H7 (cell line): Measurements from ENCODE around the gene THRB. TPM values are rescaled to one million over a fixed set of nuclear protein-coding genes. Genes with fewer than 3 reads are reported as not detected.

Source experiments
- DNase-seq: peaks from one replicate; pipeline ENCODE4 v3.0.0; 2012
- H3K27me3 ChIP-seq: 2 replicates; pipeline ENCODE4 v1.6.0; 2011; ENCODE audit warnings: mild to moderate bottlenecking, low read length; ENCODE audit not compliant: control insufficient read depth, insufficient read depth
- H3K36me3 ChIP-seq: replicated peaks from 2 replicates; pipeline ENCODE4 v1.5.1; 2011; ENCODE audit warnings: low read length; ENCODE audit not compliant: control insufficient read depth, insufficient read depth
- H3K4me3 ChIP-seq: 2 replicates; pipeline ENCODE4 v1.5.1; 2011; ENCODE audit warnings: low read depth, mild to moderate bottlenecking, control low read depth, low read length, moderate library complexity; ENCODE audit not compliant: insufficient read depth
- total RNA-seq: library from RNA; depleted of rRNA; stranded (reverse); fragments of >200 nt; shearing (Covaris generic); gene quantifications from 2 replicates; pipeline ENCODE4 v1.2.3, GENCODE V29; 2014

Gene THRB
- total RNA-seq, 1 experiment from 2014 or later, result 1.0 TPM

GRCh38 chr3:24264011-24264410, 230.6 kb downstream of the THRB start:
- DNase-seq, result no peak
- Histone ChIP-seq H3K4me3 (no peak overlapping the region), H3K27me3 (no peaks in the 10 kb centered on the region), H3K36me3 (no peaks in the 10 kb centered on the region)

GRCh38 chr3:24263069-24263668, 231.5 kb downstream of the THRB start:
- DNase-seq, result no peak
- Histone ChIP-seq H3K27me3 (no peaks in the 10 kb centered on the region), H3K4me3 (no peak overlapping the region), H3K36me3 (no peaks in the 10 kb centered on the region)

GRCh38 chr3:24261521-24261920, 233.1 kb downstream of the THRB start:
- Histone ChIP-seq H3K36me3 (no peaks in the 10 kb centered on the region), H3K4me3 (no peak overlapping the region), H3K27me3 (no peaks in the 10 kb centered on the region)
- DNase-seq, result no peak

- DNase-seq, result no peak
- H3K27me3 ChIP-seq, result no peaks in the 10 kb centered on the region
- no peak overlapping the region for H3K4me3 ChIP-seq
- no peaks in the 10 kb centered on the region for H3K36me3 ChIP-seq
These were observed 234.6 kb downstream of the THRB start for GRCh38 chr3:24259901-24260512.

- Histone ChIP-seq H3K27me3 (no peaks in the 10 kb centered on the region), H3K4me3 (no peak overlapping the region), H3K36me3 (no peaks in the 10 kb centered on the region)
- no peak for DNase-seq
These were observed 235.7 kb downstream of the THRB start for GRCh38 chr3:24258727-24259600.

GRCh38 chr3:24258260-24258659, 236.4 kb downstream of the THRB start:
- no peak overlapping the region for H3K4me3 ChIP-seq
- no peaks in the 10 kb centered on the region for H3K27me3 ChIP-seq
- H3K36me3 ChIP-seq, result no peaks in the 10 kb centered on the region
- DNase-seq, result no peak

GRCh38 chr3:24255414-24255813, 239.2 kb downstream of the THRB start:
- Histone ChIP-seq H3K4me3 (no peak overlapping the region), H3K27me3 (no peaks in the 10 kb centered on the region), H3K36me3 (no peaks in the 10 kb centered on the region)
- DNase-seq, result no peak

GRCh38 chr3:24254649-24255048, 240.0 kb downstream of the THRB start:
- no peak for DNase-seq
- Histone ChIP-seq H3K4me3 (no peak overlapping the region), H3K36me3 (no peaks in the 10 kb centered on the region), H3K27me3 (no peaks in the 10 kb centered on the region)

GRCh38 chr3:24253336-24253735, 241.3 kb downstream of the THRB start:
- no peaks in the 10 kb centered on the region for H3K27me3 ChIP-seq
- no peaks in the 10 kb centered on the region for H3K36me3 ChIP-seq
- DNase-seq, result no peak
- no peak overlapping the region for H3K4me3 ChIP-seq

GRCh38 chr3:24249523-24249922, 245.1 kb downstream of the THRB start:
- DNase-seq, result no peak
- Histone ChIP-seq H3K27me3 (no peaks in the 10 kb centered on the region), H3K4me3 (no peak overlapping the region), H3K36me3 (no peaks in the 10 kb centered on the region)

- no peaks in the 10 kb centered on the region for H3K36me3 ChIP-seq
- DNase-seq, result no peak
- H3K27me3 ChIP-seq, result no peaks in the 10 kb centered on the region
These were observed 249.6 kb downstream of the THRB start for GRCh38 chr3:24245056-24245455.

GRCh38 chr3:24244491-24244890, 250.2 kb downstream of the THRB start:
- no peak for DNase-seq
- Histone ChIP-seq H3K36me3 (no peaks in the 10 kb centered on the region), H3K27me3 (no peaks in the 10 kb centered on the region), H3K4me3 (no peak overlapping the region)

More at GRCh38 chr3:24245056-24245455, 249.6 kb downstream of the THRB start:
- no peak overlapping the region for H3K4me3 ChIP-seq

GRCh38 chr3:24242012-24242698, 252.5 kb downstream of the THRB start:
- H3K4me3 ChIP-seq, result no peak overlapping the region
- DNase-seq, result no peak
- no peaks in the 10 kb centered on the region for H3K36me3 ChIP-seq
- H3K27me3 ChIP-seq, result no peaks in the 10 kb centered on the region

GRCh38 chr3:24240306-24240705, 254.3 kb downstream of the THRB start:
- Histone ChIP-seq H3K4me3 (no peak overlapping the region), H3K27me3 (no peaks in the 10 kb centered on the region), H3K36me3 (no peaks in the 10 kb centered on the region)
- no peak for DNase-seq
